Measurements from ENCODE around the gene DENND1A. TPM values are rescaled to one million over a fixed set of nuclear protein-coding genes. Genes with fewer than 3 reads are reported as not detected.
A peak's percentile ranks its signal among the peaks of the same experiment; 100 is the strongest.
"Not testable (repeated sequence)": the region's sequence is repeated elsewhere in the genome, so short reads cannot be mapped to it uniquely, and the experiment has no call there.

DENND1A gene, protein sequence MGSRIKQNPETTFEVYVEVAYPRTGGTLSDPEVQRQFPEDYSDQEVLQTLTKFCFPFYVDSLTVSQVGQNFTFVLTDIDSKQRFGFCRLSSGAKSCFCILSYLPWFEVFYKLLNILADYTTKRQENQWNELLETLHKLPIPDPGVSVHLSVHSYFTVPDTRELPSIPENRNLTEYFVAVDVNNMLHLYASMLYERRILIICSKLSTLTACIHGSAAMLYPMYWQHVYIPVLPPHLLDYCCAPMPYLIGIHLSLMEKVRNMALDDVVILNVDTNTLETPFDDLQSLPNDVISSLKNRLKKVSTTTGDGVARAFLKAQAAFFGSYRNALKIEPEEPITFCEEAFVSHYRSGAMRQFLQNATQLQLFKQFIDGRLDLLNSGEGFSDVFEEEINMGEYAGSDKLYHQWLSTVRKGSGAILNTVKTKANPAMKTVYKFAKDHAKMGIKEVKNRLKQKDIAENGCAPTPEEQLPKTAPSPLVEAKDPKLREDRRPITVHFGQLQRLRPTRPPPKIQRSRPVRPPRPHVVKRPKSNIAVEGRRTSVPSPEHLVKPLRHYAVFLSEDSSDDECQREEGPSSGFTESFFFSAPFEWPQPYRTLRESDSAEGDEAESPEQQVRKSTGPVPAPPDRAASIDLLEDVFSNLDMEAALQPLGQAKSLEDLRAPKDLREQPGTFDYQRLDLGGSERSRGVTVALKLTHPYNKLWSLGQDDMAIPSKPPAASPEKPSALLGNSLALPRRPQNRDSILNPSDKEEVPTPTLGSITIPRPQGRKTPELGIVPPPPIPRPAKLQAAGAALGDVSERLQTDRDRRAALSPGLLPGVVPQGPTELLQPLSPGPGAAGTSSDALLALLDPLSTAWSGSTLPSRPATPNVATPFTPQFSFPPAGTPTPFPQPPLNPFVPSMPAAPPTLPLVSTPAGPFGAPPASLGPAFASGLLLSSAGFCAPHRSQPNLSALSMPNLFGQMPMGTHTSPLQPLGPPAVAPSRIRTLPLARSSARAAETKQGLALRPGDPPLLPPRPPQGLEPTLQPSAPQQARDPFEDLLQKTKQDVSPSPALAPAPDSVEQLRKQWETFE
- total RNA-seq (19.6 TPM), polyA plus RNA-seq (ENCODE audit: insufficient read depth, low read depth, low replicate concordance) (16.3 TPM)
- long read RNA-seq, donor 1, result 0 reads
- long read RNA-seq, donor 2, full-length matches to known transcripts, result 1 of 1 reads
- long read RNA-seq, donor 2, partial matches to known transcripts, result 0 of 1 reads
- long read RNA-seq, donor 2, other reads (novel, unspliced or antisense), result 0 of 1 reads
- long read RNA-seq, donor 3, full-length matches to known transcripts, result 2 of 2 reads
- long read RNA-seq, donor 3, partial matches to known transcripts, result 0 of 2 reads
- long read RNA-seq, donor 3, other reads (novel, unspliced or antisense), result 0 of 2 reads
- long read RNA-seq, donor 4, full-length matches to known transcripts, result 2 of 2 reads
- long read RNA-seq, donor 4, partial matches to known transcripts, result 0 of 2 reads
- long read RNA-seq, donor 4, other reads (novel, unspliced or antisense), result 0 of 2 reads
- long read RNA-seq, donor 5, result 0 reads
- long read RNA-seq, donor 6, partial matches to known transcripts, result 0 of 1 reads
- long read RNA-seq, donor 6, other reads (novel, unspliced or antisense), result 0 of 1 reads
- long read RNA-seq, donor 7, partial matches to known transcripts, result 0 of 22 reads
- long read RNA-seq, donor 7, other reads (novel, unspliced or antisense), result 22 of 22 reads
- long read RNA-seq, donor 8, full-length matches to known transcripts, result 1 of 1 reads
- long read RNA-seq, donor 8, partial matches to known transcripts, result 0 of 1 reads
- long read RNA-seq, donor 8, other reads (novel, unspliced or antisense), result 0 of 1 reads
- long read RNA-seq, donor 9, result 0 reads
- long read RNA-seq, donor 10, result 0 reads

GRCh38 chr9:123929870-123930831 is at the start of gene DENND1A:
Gene DENND1A (minus strand): TSS chr9:123930126. CDS start chr9:123929905, 221 bp downstream.
- TF ChIP-seq, protein P1, sequence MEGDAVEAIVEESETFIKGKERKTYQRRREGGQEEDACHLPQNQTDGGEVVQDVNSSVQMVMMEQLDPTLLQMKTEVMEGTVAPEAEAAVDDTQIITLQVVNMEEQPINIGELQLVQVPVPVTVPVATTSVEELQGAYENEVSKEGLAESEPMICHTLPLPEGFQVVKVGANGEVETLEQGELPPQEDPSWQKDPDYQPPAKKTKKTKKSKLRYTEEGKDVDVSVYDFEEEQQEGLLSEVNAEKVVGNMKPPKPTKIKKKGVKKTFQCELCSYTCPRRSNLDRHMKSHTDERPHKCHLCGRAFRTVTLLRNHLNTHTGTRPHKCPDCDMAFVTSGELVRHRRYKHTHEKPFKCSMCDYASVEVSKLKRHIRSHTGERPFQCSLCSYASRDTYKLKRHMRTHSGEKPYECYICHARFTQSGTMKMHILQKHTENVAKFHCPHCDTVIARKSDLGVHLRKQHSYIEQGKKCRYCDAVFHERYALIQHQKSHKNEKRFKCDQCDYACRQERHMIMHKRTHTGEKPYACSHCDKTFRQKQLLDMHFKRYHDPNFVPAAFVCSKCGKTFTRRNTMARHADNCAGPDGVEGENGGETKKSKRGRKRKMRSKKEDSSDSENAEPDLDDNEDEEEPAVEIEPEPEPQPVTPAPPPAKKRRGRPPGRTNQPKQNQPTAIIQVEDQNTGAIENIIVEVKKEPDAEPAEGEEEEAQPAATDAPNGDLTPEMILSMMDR (IDR thresholded peaks at IDR 0.05; ENCODE audit: borderline replicate concordance, extremely low read depth, insufficient read depth), result no peak
- Histone ChIP-seq H3K27me3 (ENCODE audit: control insufficient read depth, insufficient read depth, low read length) (no peaks in the 10 kb centered on the region), H3K9ac (ENCODE audit: low read length in 3 of 3) (peak within 1 kb of the TSS; percentile 4 to 70 (median 5)), H3K27ac (ENCODE audit: low read depth in 2 of 2, low read length in 2 of 2) (peak within 1 kb of the TSS in 1 of 2 donors; percentile 73), H3K36me3 (ENCODE audit: control insufficient read depth in 2 of 3, insufficient read depth in 3 of 3, low read length in 3 of 3) (no peaks in the 10 kb centered on the region), H3K9me3 (ENCODE audit: control insufficient read depth in 2 of 3, insufficient read depth in 1 of 3, low read length in 3 of 3) (no peaks in the 10 kb centered on the region), H3K4me3 (ENCODE audit: low read length in 3 of 3) (peak within 1 kb of the TSS; percentile 45 to 78 (median 76)), H3K4me1 (ENCODE audit: control insufficient read depth in 2 of 3, insufficient read depth in 2 of 3, low read depth in 1 of 3, low read length in 3 of 3) (peaks cover 0 to 17% (median 13%) of the 10 kb centered on the region in 3 donors)
- FAIRE-seq, result no peak
- intact Hi-C loops (cut with DNase I), result no loop called here
- DNase-seq, result peak; percentile 93 to 97 (median 97)

- no peaks in the 10 kb centered on the region for H3K36me3 ChIP-seq (ENCODE audit: control insufficient read depth in 2 of 3, insufficient read depth in 3 of 3, low read length in 3 of 3)
- H3K27ac ChIP-seq (ENCODE audit: low read depth in 2 of 2, low read length in 2 of 2), result no peak overlapping the region
- no peak overlapping the region for H3K9ac ChIP-seq (ENCODE audit: low read length in 3 of 3)
- TF ChIP-seq, protein P1 (IDR thresholded peaks at IDR 0.05; ENCODE audit: borderline replicate concordance, extremely low read depth, insufficient read depth), result no peak
- H3K27me3 ChIP-seq (ENCODE audit: control insufficient read depth, insufficient read depth, low read length), result peaks cover 2% of the 10 kb centered on the region
- no peak overlapping the region for H3K4me3 ChIP-seq (ENCODE audit: low read length in 3 of 3)
- H3K4me1 ChIP-seq (ENCODE audit: control insufficient read depth in 2 of 3, insufficient read depth in 2 of 3, low read depth in 1 of 3, low read length in 3 of 3), result no peaks in the 10 kb centered on the region
- intact Hi-C loops (cut with DNase I), result no loop called here
- DNase-seq, result no peak
- no peaks in the 10 kb centered on the region for H3K9me3 ChIP-seq (ENCODE audit: control insufficient read depth in 2 of 3, insufficient read depth in 1 of 3, low read length in 3 of 3)
- no peak for FAIRE-seq
Measured at GRCh38 chr9:123978981-123979380, 49.1 kb upstream of the DENND1A start.

DNA sequence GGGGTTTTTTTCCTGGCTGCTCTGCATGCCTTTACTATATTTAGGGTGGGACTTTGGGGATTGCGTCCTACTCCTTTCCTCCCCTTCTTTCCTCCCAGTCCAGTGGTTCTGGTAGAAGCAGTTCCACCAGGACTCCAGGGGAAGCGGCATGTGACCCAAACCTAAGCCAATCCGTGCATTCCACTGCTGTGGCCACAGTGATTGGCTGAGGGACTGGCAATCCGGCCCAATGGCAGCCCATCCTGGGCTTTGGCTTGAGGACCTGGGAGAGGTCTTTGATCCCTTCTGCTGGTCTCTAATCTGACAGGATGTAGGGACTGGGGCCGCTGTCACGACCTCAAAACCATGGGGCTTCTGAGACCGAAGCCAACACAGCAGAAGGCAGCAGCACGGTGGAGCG is 46.7 kb upstream of the DENND1A start:
- H3K9me3 ChIP-seq (ENCODE audit: control insufficient read depth in 2 of 3, insufficient read depth in 1 of 3, low read length in 3 of 3); H3K4me3 ChIP-seq (ENCODE audit: low read length in 3 of 3); H3K36me3 ChIP-seq (ENCODE audit: control insufficient read depth in 2 of 3, insufficient read depth in 3 of 3, low read length in 3 of 3); H3K27ac ChIP-seq (ENCODE audit: low read depth in 2 of 2, low read length in 2 of 2); DNase-seq; intact Hi-C loops (cut with DNase I); H3K9ac ChIP-seq (ENCODE audit: low read length in 3 of 3); FAIRE-seq; H3K27me3 ChIP-seq (ENCODE audit: control insufficient read depth, insufficient read depth, low read length); H3K4me1 ChIP-seq (ENCODE audit: control insufficient read depth in 2 of 3, insufficient read depth in 2 of 3, low read depth in 1 of 3, low read length in 3 of 3): not testable (repeated sequence)

Data from kidney (tissue), 22 donors.